Mesendoderm (in vitro differentiated cells): ENCODE measurements around the gene OTOG.

Source experiments
- DNase-seq: peaks from one replicate; pipeline ENCODE4 v3.0.0; 2013
- H2AK5ac ChIP-seq: 2 replicates; pipeline ENCODE4 v1.6.1; 2013; ENCODE audit warnings: low read length, inconsistent platforms
- H2BK120ac ChIP-seq: 2 replicates; pipeline ENCODE4 v1.6.1; 2013; ENCODE audit warnings: low read depth, mild to moderate bottlenecking, low read length, moderate library complexity, mixed read lengths
- H2BK15ac ChIP-seq: replicated peaks from 2 replicates; pipeline ENCODE4 v1.6.1; 2013; ENCODE audit warnings: low read depth, mild to moderate bottlenecking, moderate library complexity
- H2BK5ac ChIP-seq: 2 replicates; pipeline ENCODE4 v1.6.1; 2013; ENCODE audit warnings: low read length, inconsistent platforms
- H3K18ac ChIP-seq: 2 replicates; pipeline ENCODE4 v1.6.1; 2013; ENCODE audit warnings: mild to moderate bottlenecking, low read length, mixed read lengths
- H3K23ac ChIP-seq: one replicate; pipeline ENCODE4 v1.6.1; 2013; ENCODE audit warnings: low read length
- H3K27ac ChIP-seq: 2 replicates; pipeline ENCODE4 v1.5.1; 2013; ENCODE audit warnings: low read depth, mild to moderate bottlenecking, inconsistent platforms, low read length, moderate library complexity
- H3K27me3 ChIP-seq: 2 replicates; pipeline ENCODE4 v1.6.1; 2013; ENCODE audit warnings: low read length, control low read depth, mild to moderate bottlenecking, inconsistent platforms; ENCODE audit not compliant: insufficient read depth, poor library complexity
- H3K36me3 ChIP-seq: 2 replicates; pipeline ENCODE4 v1.6.1; 2013; ENCODE audit warnings: low read length, inconsistent platforms; ENCODE audit not compliant: control insufficient read depth, insufficient read depth
- H3K4ac ChIP-seq: one replicate; pipeline ENCODE4 v1.6.1; 2013; ENCODE audit warnings: low read depth, mild to moderate bottlenecking, low read length, moderate library complexity
- H3K4me1 ChIP-seq: 2 replicates; pipeline ENCODE4 v1.6.1; 2013; ENCODE audit warnings: low read depth, low read length, inconsistent platforms; ENCODE audit not compliant: control insufficient read depth
- H3K4me2 ChIP-seq: 2 replicates; pipeline ENCODE4 v1.6.1; 2013; ENCODE audit warnings: low read length
- H3K4me3 ChIP-seq: 2 replicates; pipeline ENCODE4 v1.5.1; 2013; ENCODE audit warnings: mild to moderate bottlenecking, low read length
- H3K56ac ChIP-seq: one replicate; pipeline ENCODE4 v1.6.1; 2013; ENCODE audit warnings: low read length
- H3K79me1 ChIP-seq: 2 replicates; pipeline ENCODE4 v1.6.1; 2013; ENCODE audit warnings: low read length, inconsistent platforms
- H3K79me2 ChIP-seq: 2 replicates; pipeline ENCODE4 v1.6.1; 2013; ENCODE audit warnings: mild to moderate bottlenecking, low read length; ENCODE audit not compliant: control insufficient read depth, insufficient read depth
- H3K9ac ChIP-seq: 2 replicates; pipeline ENCODE4 v1.6.1; 2013; ENCODE audit warnings: low read length, inconsistent platforms
- H4K5ac ChIP-seq: one replicate; pipeline ENCODE4 v1.6.1; 2013; ENCODE audit warnings: low read length
- H4K8ac ChIP-seq: one replicate; pipeline ENCODE4 v1.6.1; 2013; ENCODE audit warnings: low read depth, mild to moderate bottlenecking, control low read depth, low read length, moderate library complexity
- WGBS: extraction: QIAGEN DNeasy Blood & Tissue Kit; methylation state at CpG from one replicate; pipeline ENCODE4 v1.1.7; 2013; ENCODE audit warnings: low lambda C conversion rate, missing lambda C conversion rate; ENCODE audit not compliant: insufficient coverage; ENCODE audit errors: extremely low coverage; 5-methylcytosine and 5-hydroxymethylcytosine counted together

OTOG gene

DNA sequence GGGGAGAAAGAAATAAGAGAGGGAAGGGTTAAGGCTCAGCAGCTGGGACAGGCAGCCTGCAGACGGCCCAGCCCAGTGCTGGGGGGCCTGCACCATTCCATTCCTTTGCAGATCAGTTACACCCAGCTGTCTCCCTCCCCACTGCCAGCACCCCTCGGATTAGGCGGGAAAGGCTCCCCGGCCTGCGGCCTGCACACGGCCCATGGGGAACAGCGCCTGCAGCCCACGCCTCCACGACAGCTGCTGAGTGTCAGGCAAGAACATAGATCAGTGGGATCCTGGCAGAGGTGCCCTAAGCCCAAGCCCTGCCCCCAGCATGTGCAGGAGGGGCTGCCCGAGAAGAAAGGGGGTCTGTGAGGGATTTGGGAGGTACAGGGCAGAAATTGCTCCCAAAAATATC is 106.6 kb downstream of the OTOG start:
- Histone ChIP-seq H3K27ac (no peak overlapping the region), H2AK5ac (no peak overlapping the region), H3K18ac (no peak overlapping the region), H3K27me3 (no peaks in the 10 kb centered on the region), H3K56ac (no peak overlapping the region), H3K4me2 (no peak overlapping the region), H2BK15ac (no peak overlapping the region), H4K5ac (no peak overlapping the region), H3K23ac (no peak overlapping the region), H3K4me3 (no peak overlapping the region), H3K4me1 (no peaks in the 10 kb centered on the region), H3K4ac (no peak overlapping the region), H3K36me3 (no peaks in the 10 kb centered on the region), H4K8ac (no peak overlapping the region), H3K79me1 (no peaks in the 10 kb centered on the region), H3K79me2 (no peaks in the 10 kb centered on the region), H2BK5ac (no peak overlapping the region), H2BK120ac (no peak overlapping the region), H3K9ac (no peak overlapping the region)
- no peak for DNase-seq
- no CpG with 5 or more reads among the region's 10 CpGs for WGBS

DNA sequence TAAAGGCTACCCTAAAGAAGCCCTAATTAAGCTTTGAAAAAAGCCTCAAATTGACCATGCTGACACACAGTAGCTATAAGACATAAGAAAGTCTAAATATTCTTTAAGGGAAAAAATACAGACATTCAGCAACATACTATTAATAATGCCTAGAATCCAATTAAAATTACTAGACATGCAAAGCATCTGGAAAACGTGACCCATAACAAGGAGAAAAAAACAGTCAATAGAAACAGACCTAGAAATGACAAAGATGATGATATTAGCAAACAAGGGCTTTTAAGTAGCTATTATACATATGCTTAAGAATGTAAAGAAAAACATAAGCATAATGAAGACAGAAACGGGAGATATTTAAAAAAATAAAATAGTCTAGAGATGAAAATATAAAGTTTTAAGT is 108.6 kb downstream of the OTOG start:
- Histone ChIP-seq H3K23ac (no peak overlapping the region), H3K18ac (no peak overlapping the region), H3K79me2 (no peaks in the 10 kb centered on the region), H3K4me1 (no peaks in the 10 kb centered on the region), H3K4ac (no peak overlapping the region), H2AK5ac (no peak overlapping the region), H3K4me3 (no peak overlapping the region), H2BK120ac (no peak overlapping the region), H3K36me3 (no peaks in the 10 kb centered on the region), H3K79me1 (no peaks in the 10 kb centered on the region), H3K4me2 (no peak overlapping the region), H3K56ac (no peak overlapping the region), H2BK15ac (no peak overlapping the region), H4K5ac (no peak overlapping the region), H4K8ac (no peak overlapping the region), H3K27ac (no peak overlapping the region), H2BK5ac (no peak overlapping the region), H3K27me3 (no peaks in the 10 kb centered on the region), H3K9ac (no peak overlapping the region)
- 100% methylated on average over 1 of the region's 2 CpGs for WGBS
- no peak for DNase-seq

DNA sequence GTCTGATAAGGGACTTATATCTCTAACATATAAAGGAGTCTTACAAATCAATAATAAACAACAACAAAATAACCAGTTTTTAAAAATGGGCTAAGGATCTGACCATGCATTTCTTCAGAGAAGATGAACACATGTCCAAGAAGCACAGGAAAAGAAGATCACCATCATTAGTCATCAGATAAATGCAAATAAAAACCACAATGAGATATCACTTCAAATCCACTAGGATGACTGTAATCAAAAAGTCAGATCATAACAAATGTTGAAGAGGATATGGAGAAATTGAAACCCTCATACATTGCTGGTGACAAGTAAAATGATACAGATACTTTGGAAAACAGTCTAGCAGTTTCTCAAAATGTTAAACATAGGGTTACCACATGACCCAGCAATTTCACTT is 111.2 kb downstream of the OTOG start:
- Histone ChIP-seq H3K36me3 (no peaks in the 10 kb centered on the region), H3K56ac (no peak overlapping the region), H3K4me2 (no peak overlapping the region), H4K8ac (no peak overlapping the region), H4K5ac (no peak overlapping the region), H2BK5ac (no peak overlapping the region), H3K9ac (no peak overlapping the region), H2BK120ac (no peak overlapping the region), H3K79me1 (no peaks in the 10 kb centered on the region), H3K27me3 (no peaks in the 10 kb centered on the region), H3K4me1 (no peaks in the 10 kb centered on the region), H3K4ac (no peak overlapping the region), H3K79me2 (no peaks in the 10 kb centered on the region), H2AK5ac (no peak overlapping the region), H3K27ac (no peak overlapping the region), H3K23ac (no peak overlapping the region), H2BK15ac (no peak overlapping the region), H3K18ac (no peak overlapping the region), H3K4me3 (no peak overlapping the region)
- no peak for DNase-seq

DNA sequence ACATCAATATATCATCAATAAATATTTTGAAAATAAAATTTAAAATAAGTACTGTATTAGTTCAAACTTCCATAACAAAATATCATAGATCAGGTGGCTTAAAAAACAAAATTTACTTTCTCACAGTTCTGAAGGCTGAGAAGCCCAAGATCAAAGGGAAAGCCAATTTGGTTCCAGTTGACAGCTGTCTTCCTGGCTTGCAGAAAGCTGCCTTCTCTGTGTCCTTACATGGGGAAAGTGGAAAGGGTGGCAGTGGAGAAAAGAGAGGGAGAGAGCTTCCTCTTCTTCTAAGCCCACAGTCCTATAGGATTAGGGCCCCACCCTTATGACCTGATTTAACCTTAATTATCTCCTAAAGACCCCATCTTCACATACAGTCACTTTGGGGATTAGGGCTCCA is 121.1 kb downstream of the OTOG start:
- H3K36me3 ChIP-seq, result no peaks in the 10 kb centered on the region
- no peak overlapping the region for H2BK15ac ChIP-seq
- DNase-seq, result no peak
- H2BK5ac ChIP-seq, result no peak overlapping the region
- H3K18ac ChIP-seq, result no peak overlapping the region
- no peak overlapping the region for H3K4me3 ChIP-seq
- no peak overlapping the region for H3K4ac ChIP-seq
- no peak overlapping the region for H4K5ac ChIP-seq
- no peak overlapping the region for H3K23ac ChIP-seq
- H3K9ac ChIP-seq, result no peak overlapping the region
- H3K4me2 ChIP-seq, result no peak overlapping the region
- no peaks in the 10 kb centered on the region for H3K79me2 ChIP-seq
- no peak overlapping the region for H3K56ac ChIP-seq
- no peak overlapping the region for H3K27ac ChIP-seq
- no peaks in the 10 kb centered on the region for H3K79me1 ChIP-seq
- H2AK5ac ChIP-seq, result no peak overlapping the region
- no peak overlapping the region for H4K8ac ChIP-seq
- no peak overlapping the region for H2BK120ac ChIP-seq
- H3K4me1 ChIP-seq, result no peaks in the 10 kb centered on the region
- no peaks in the 10 kb centered on the region for H3K27me3 ChIP-seq

DNA sequence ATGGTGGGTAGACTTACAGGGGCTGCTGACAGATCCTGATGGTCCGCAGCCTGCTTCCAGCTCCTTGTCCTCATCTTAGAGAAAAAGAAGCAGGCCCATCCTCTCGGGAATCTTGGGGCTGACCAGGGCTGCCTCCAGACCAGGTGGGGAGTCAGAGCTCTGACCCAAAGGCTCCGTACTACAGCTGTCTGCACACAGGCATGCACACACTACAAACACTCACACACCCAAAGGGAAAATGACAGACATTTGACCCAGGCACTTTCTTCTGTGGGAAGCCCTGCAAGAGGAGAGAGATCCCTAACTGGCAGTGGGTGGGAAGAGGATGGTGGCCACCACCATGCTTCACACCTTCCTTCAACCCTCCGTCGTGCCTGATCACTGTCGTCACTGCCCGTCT is 125.4 kb downstream of the OTOG start:
- Histone ChIP-seq H3K36me3 (no peaks in the 10 kb centered on the region), H3K18ac (no peak overlapping the region), H3K4ac (no peak overlapping the region), H2AK5ac (no peak overlapping the region), H3K27ac (no peak overlapping the region), H3K56ac (no peak overlapping the region), H3K4me2 (no peak overlapping the region), H2BK5ac (no peak overlapping the region), H3K79me1 (no peaks in the 10 kb centered on the region), H3K23ac (no peak overlapping the region), H4K8ac (no peak overlapping the region), H3K27me3 (no peaks in the 10 kb centered on the region), H3K4me1 (no peaks in the 10 kb centered on the region), H3K79me2 (no peaks in the 10 kb centered on the region), H2BK120ac (no peak overlapping the region), H3K9ac (no peak overlapping the region), H3K4me3 (no peak overlapping the region), H2BK15ac (no peak overlapping the region), H4K5ac (no peak overlapping the region)
- WGBS, result no CpG with 5 or more reads among the region's 7 CpGs
- DNase-seq, result no peak

DNA sequence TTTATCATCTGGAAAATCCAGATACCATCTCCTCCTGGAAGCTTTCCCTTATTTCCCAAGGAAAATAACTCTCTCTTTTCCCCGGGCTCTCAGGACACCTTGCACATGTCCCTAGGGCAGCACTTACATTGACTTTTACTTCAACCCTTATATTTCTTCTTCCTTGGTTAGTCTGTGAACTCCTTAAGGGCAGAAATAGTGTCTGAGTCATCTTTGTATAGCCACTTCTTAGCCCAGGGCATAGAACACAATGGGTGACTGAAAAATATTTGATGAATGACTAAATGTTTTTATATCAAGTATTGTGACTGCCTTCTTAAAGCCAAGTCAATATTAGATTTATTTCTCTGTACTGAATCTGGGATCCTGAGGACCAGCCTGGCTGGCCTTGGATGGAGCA is 126.9 kb downstream of the OTOG start:
- Histone ChIP-seq H3K4me2 (no peak overlapping the region), H3K79me1 (no peaks in the 10 kb centered on the region), H3K27me3 (no peaks in the 10 kb centered on the region), H3K56ac (no peak overlapping the region), H4K5ac (no peak overlapping the region), H2BK5ac (no peak overlapping the region), H3K27ac (no peak overlapping the region), H3K79me2 (no peaks in the 10 kb centered on the region), H3K23ac (no peak overlapping the region), H3K4me1 (no peaks in the 10 kb centered on the region), H3K36me3 (no peaks in the 10 kb centered on the region), H3K18ac (no peak overlapping the region), H4K8ac (no peak overlapping the region), H3K9ac (no peak overlapping the region), H2BK15ac (no peak overlapping the region), H2AK5ac (no peak overlapping the region), H2BK120ac (no peak overlapping the region), H3K4ac (no peak overlapping the region), H3K4me3 (no peak overlapping the region)
- DNase-seq, result no peak
- WGBS, result no CpG with 5 or more reads among the region's 1 CpG
